Endothelial cell of umbilical vein (primary cell): ENCODE measurements around the gene ERBB4.

ENCODE experiments used
- CTCF ChIP-seq, 2 donors: IDR thresholded peaks; 1 replicate in 1 of 2; 2 replicates in 1 of 2; pipeline ENCODE4 v1.5.1; 2011; ENCODE audit warnings: low read length in 2 of 2, mild to moderate bottlenecking in 2 of 2, moderate library complexity in 2 of 2, control low read depth in 1 of 2, inconsistent platforms in 1 of 2, low read depth in 1 of 2; ENCODE audit not compliant: insufficient read depth in 1 of 2; ENCODE audit errors: extremely low read depth in 1 of 2
- MYC ChIP-seq: IDR thresholded peaks from one replicate; pipeline ENCODE4 v1.6.1; 2011; ENCODE audit warnings: mild to moderate bottlenecking, low read depth, low read length

- TF ChIP-seq CTCF (IDR thresholded peaks at IDR 0.05; ENCODE audit: extremely low read depth in 1 of 2, insufficient read depth in 1 of 2, low read depth in 1 of 2, low read length in 2 of 2): no peak
- no peak for TF ChIP-seq MYC
Observed at GRCh38 chr2:211457325-211457724, 1081.3 kb downstream of the ERBB4 start.
